ENCODE data around the gene KLF9. TPM values are rescaled to one million over a fixed set of nuclear protein-coding genes. Genes with fewer than 3 reads are reported as not detected.
"Not testable (repeated sequence)": the region's sequence is repeated elsewhere in the genome, so short reads cannot be mapped to it uniquely, and the experiment has no call there.

Gene KLF9
- total RNA-seq, 3 donors from 2014 or later: 129 to 223 (median 206) TPM

GRCh38 chr9:70402213-70402612 is 12.2 kb downstream of the KLF9 start:
- H3K27me3 ChIP-seq: no peaks in the 10 kb centered on the region
- no peak overlapping the region for H3K27ac ChIP-seq
- intact Hi-C loops (cut with DNase I; ENCODE audit: low total_unique reads): no loop called here

GRCh38 chr9:70401241-70401640 is 13.2 kb downstream of the KLF9 start:
- H3K27ac ChIP-seq; H3K9me3 ChIP-seq; intact Hi-C loops (cut with DNase I; ENCODE audit: low total_unique reads); H3K36me3 ChIP-seq; H3K27me3 ChIP-seq; H3K4me1 ChIP-seq; H3K4me3 ChIP-seq: not testable (repeated sequence)
- peak in 1 of 2 donors; percentile 15 for DNase-seq (ENCODE audit: low spot score in 2 of 2)

More at GRCh38 chr9:70402213-70402612, 12.2 kb downstream of the KLF9 start:
- DNase-seq (ENCODE audit: low spot score in 2 of 2): no peak
- H3K9me3 ChIP-seq: no peaks in the 10 kb centered on the region
- peaks cover 0 to 12% of the 10 kb centered on the region in 2 donors for H3K4me1 ChIP-seq
- no peak overlapping the region for H3K4me3 ChIP-seq
- H3K36me3 ChIP-seq: no peaks in the 10 kb centered on the region
- TF ChIP-seq CTCF (IDR thresholded peaks at IDR 0.05) (no peak), POLR2AphosphoS5 (IDR thresholded peaks at IDR 0.05) (no peak), POLR2A (IDR thresholded peaks at IDR 0.05) (no peak)

- TF ChIP-seq POLR2A (IDR thresholded peaks at IDR 0.05) (no peak), POLR2AphosphoS5 (IDR thresholded peaks at IDR 0.05) (no peak), CTCF (IDR thresholded peaks at IDR 0.05) (no peak)
- Histone ChIP-seq H3K27ac (no peak overlapping the region), H3K9me3 (no peaks in the 10 kb centered on the region), H3K36me3 (no peaks in the 10 kb centered on the region), H3K27me3 (no peaks in the 10 kb centered on the region), H3K4me3 (peak overlapping the region in 1 of 3 donors; percentile 19), H3K4me1 (no peaks in the 10 kb centered on the region)
- intact Hi-C loops (cut with DNase I; ENCODE audit: low total_unique reads): no loop called here
- DNase-seq (ENCODE audit: low spot score in 2 of 2): no peak
Observed at GRCh38 chr9:70400107-70400892, 14.2 kb downstream of the KLF9 start.

GRCh38 chr9:70399141-70399540 is 15.3 kb downstream of the KLF9 start:
- no peaks in the 10 kb centered on the region for H3K4me1 ChIP-seq
- intact Hi-C loops (cut with DNase I; ENCODE audit: low total_unique reads): no loop called here
- no peak for TF ChIP-seq POLR2AphosphoS5 (IDR thresholded peaks at IDR 0.05)
- TF ChIP-seq POLR2A (IDR thresholded peaks at IDR 0.05): no peak
- no peak for TF ChIP-seq CTCF (IDR thresholded peaks at IDR 0.05)

GRCh38 chr9:70398145-70398556 is 16.3 kb downstream of the KLF9 start:
- Histone ChIP-seq H3K27me3 (no peaks in the 10 kb centered on the region), H3K4me3 (no peak overlapping the region), H3K27ac (peak overlapping the region in 1 of 2 donors; percentile 50), H3K9me3 (no peaks in the 10 kb centered on the region), H3K36me3 (no peaks in the 10 kb centered on the region), H3K4me1 (no peaks in the 10 kb centered on the region)
- no peak for DNase-seq (ENCODE audit: low spot score in 2 of 2)
- intact Hi-C loops (cut with DNase I; ENCODE audit: low total_unique reads): no loop called here
- no peak for TF ChIP-seq POLR2AphosphoS5 (IDR thresholded peaks at IDR 0.05)
- TF ChIP-seq POLR2A (IDR thresholded peaks at IDR 0.05): no peak
- no peak for TF ChIP-seq CTCF (IDR thresholded peaks at IDR 0.05)

More at GRCh38 chr9:70399141-70399540, 15.3 kb downstream of the KLF9 start:
- Histone ChIP-seq H3K4me3 (peak overlapping the region in 1 of 3 donors; percentile 18), H3K36me3 (no peaks in the 10 kb centered on the region), H3K27ac (peak overlapping the region in 1 of 2 donors; percentile 21), H3K9me3 (no peaks in the 10 kb centered on the region), H3K27me3 (no peaks in the 10 kb centered on the region)
- no peak for DNase-seq (ENCODE audit: low spot score in 2 of 2)
